Measurements from ENCODE around the gene BRCA2. TPM values are rescaled to one million over a fixed set of nuclear protein-coding genes. Genes with fewer than 3 reads are reported as not detected.
A peak's percentile ranks its signal among the peaks of the same experiment; 100 is the strongest.

The BRCA2 gene, protein sequence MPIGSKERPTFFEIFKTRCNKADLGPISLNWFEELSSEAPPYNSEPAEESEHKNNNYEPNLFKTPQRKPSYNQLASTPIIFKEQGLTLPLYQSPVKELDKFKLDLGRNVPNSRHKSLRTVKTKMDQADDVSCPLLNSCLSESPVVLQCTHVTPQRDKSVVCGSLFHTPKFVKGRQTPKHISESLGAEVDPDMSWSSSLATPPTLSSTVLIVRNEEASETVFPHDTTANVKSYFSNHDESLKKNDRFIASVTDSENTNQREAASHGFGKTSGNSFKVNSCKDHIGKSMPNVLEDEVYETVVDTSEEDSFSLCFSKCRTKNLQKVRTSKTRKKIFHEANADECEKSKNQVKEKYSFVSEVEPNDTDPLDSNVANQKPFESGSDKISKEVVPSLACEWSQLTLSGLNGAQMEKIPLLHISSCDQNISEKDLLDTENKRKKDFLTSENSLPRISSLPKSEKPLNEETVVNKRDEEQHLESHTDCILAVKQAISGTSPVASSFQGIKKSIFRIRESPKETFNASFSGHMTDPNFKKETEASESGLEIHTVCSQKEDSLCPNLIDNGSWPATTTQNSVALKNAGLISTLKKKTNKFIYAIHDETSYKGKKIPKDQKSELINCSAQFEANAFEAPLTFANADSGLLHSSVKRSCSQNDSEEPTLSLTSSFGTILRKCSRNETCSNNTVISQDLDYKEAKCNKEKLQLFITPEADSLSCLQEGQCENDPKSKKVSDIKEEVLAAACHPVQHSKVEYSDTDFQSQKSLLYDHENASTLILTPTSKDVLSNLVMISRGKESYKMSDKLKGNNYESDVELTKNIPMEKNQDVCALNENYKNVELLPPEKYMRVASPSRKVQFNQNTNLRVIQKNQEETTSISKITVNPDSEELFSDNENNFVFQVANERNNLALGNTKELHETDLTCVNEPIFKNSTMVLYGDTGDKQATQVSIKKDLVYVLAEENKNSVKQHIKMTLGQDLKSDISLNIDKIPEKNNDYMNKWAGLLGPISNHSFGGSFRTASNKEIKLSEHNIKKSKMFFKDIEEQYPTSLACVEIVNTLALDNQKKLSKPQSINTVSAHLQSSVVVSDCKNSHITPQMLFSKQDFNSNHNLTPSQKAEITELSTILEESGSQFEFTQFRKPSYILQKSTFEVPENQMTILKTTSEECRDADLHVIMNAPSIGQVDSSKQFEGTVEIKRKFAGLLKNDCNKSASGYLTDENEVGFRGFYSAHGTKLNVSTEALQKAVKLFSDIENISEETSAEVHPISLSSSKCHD (N-terminal part only)
- total RNA-seq: 1 to 10 TPM in 1 of 4 donors, under 1 TPM in 3; 0.19 to 1.0 (median 0.72) TPM

DNA sequence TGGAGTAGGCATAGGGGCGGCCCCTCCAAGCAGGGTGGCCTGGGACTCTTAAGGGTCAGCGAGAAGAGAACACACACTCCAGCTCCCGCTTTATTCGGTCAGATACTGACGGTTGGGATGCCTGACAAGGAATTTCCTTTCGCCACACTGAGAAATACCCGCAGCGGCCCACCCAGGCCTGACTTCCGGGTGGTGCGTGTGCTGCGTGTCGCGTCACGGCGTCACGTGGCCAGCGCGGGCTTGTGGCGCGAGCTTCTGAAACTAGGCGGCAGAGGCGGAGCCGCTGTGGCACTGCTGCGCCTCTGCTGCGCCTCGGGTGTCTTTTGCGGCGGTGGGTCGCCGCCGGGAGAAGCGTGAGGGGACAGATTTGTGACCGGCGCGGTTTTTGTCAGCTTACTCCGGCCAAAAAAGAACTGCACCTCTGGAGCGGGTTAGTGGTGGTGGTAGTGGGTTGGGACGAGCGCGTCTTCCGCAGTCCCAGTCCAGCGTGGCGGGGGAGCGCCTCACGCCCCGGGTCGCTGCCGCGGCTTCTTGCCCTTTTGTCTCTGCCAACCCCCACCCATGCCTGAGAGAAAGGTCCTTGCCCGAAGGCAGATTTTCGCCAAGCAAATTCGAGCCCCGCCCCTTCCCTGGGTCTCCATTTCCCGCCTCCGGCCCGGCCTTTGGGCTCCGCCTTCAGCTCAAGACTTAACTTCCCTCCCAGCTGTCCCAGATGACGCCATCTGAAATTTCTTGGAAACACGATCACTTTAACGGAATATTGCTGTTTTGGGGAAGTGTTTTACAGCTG lies at the start of gene BRCA2, which contains the start of gene ZAR1L:
Gene BRCA2 (plus strand): TSS at position 271 of the 790 bp plus-strand sequence. CDS start 953 bp downstream, outside the sequence.
Gene ZAR1L (minus strand): TSS at position 126 of the 790 bp plus-strand sequence. CDS start 3,438 bp downstream, outside the sequence.
- 0 to 1% methylated on average over 2 to 14 of the region's 60 CpGs for WGBS, 2 donors (ENCODE audit: low coverage in 1 of 2)
- no peaks in the 10 kb centered on the region for H3K27me3 ChIP-seq
- H3K36me3 ChIP-seq: no peaks in the 10 kb centered on the region
- TF ChIP-seq EP300 (IDR thresholded peaks at IDR 0.05) (no peak), POLR2AphosphoS5 (IDR thresholded peaks at IDR 0.05) (peak; percentile 86), POLR2A (IDR thresholded peaks at IDR 0.05) (peak; percentile 62)
- TF ChIP-seq, protein P1, sequence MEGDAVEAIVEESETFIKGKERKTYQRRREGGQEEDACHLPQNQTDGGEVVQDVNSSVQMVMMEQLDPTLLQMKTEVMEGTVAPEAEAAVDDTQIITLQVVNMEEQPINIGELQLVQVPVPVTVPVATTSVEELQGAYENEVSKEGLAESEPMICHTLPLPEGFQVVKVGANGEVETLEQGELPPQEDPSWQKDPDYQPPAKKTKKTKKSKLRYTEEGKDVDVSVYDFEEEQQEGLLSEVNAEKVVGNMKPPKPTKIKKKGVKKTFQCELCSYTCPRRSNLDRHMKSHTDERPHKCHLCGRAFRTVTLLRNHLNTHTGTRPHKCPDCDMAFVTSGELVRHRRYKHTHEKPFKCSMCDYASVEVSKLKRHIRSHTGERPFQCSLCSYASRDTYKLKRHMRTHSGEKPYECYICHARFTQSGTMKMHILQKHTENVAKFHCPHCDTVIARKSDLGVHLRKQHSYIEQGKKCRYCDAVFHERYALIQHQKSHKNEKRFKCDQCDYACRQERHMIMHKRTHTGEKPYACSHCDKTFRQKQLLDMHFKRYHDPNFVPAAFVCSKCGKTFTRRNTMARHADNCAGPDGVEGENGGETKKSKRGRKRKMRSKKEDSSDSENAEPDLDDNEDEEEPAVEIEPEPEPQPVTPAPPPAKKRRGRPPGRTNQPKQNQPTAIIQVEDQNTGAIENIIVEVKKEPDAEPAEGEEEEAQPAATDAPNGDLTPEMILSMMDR (IDR thresholded peaks at IDR 0.05): peak in 1 of 4 experiments; percentile 16
- peak; percentile 96 for ATAC-seq
- peaks cover 0 to 13% (median 0%) of the 10 kb centered on the region in 3 donors for H3K4me1 ChIP-seq
- peak within 1 kb of the TSS; percentile 64 to 72 for H3K4me3 ChIP-seq
- H3K27ac ChIP-seq: peak within 1 kb of the TSS; percentile 84 to 93 (median 92)
- no peaks in the 10 kb centered on the region for H3K9me3 ChIP-seq

DNA sequence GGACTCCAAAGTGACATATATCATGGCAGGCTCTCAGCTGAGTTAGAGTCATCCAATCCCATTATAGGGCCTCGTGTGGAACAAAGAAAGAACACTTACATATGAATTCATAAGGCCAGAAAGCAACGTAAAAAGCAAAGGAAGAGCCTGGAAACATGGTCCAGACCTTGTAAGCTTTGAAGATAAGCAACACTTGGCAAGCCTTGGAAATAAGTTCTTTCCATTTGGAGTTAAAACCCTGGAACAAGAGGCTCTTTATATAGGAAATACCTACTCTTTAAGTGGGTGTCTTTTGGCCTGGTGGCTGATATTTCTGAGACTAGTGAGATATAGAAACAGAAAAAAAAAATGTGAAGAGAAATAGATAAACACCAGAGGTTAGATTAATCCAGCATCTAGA lies 49.6 kb upstream of the BRCA2 start:
- peaks cover 15 to 46% (median 18%) of the 10 kb centered on the region in 3 donors for H3K4me1 ChIP-seq
- H3K36me3 ChIP-seq: peaks cover 4 to 80% of the 10 kb centered on the region in 2 donors
- no peak overlapping the region for H3K4me3 ChIP-seq
- H3K27me3 ChIP-seq: no peaks in the 10 kb centered on the region
- WGBS, 2 donors (ENCODE audit: low coverage in 1 of 2): 23 to 71% methylated on average over 1 to 2 of the region's 2 CpGs
- H3K27ac ChIP-seq: peak overlapping the region in 1 of 4 donors; percentile 58
- TF ChIP-seq, protein P1 (IDR thresholded peaks at IDR 0.05): no peak
- TF ChIP-seq EP300 (IDR thresholded peaks at IDR 0.05) (no peak), POLR2AphosphoS5 (IDR thresholded peaks at IDR 0.05) (no peak)
- ATAC-seq: no peak
- H3K9me3 ChIP-seq: no peaks in the 10 kb centered on the region

DNA sequence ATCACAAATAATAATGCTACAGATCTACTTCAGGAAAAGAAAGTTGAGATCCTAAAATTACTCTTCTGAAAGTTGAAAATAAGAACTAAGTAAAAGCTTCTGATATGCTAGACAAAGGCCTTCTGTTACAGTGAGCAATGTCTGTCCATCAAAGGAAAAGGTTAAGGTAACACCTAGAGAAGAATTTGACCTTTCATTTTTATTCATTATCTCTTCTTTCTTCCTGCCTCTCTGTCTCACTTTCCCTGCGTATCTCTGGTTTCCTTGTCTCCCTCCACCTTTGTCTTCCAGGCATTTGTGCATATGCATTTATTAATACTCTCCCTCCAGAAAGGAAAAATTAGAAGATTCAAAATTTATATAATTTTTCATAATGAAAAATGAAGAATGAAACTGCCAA lies 49.2 kb upstream of the BRCA2 start:
- 100% methylated on average over 1 of the region's 1 CpG for WGBS, 2 donors (ENCODE audit: low coverage in 1 of 2)
- peaks cover 4 to 84% of the 10 kb centered on the region in 2 donors for H3K36me3 ChIP-seq
- H3K27ac ChIP-seq: no peak overlapping the region
- peaks cover 11 to 45% (median 14%) of the 10 kb centered on the region in 3 donors for H3K4me1 ChIP-seq
- ATAC-seq: no peak
- no peak overlapping the region for H3K4me3 ChIP-seq
- TF ChIP-seq, protein P1 (IDR thresholded peaks at IDR 0.05): no peak
- TF ChIP-seq POLR2AphosphoS5 (IDR thresholded peaks at IDR 0.05) (no peak), EP300 (IDR thresholded peaks at IDR 0.05) (no peak), POLR2A (IDR thresholded peaks at IDR 0.05) (no peak)
- no peaks in the 10 kb centered on the region for H3K9me3 ChIP-seq
- H3K27me3 ChIP-seq: no peaks in the 10 kb centered on the region

DNA sequence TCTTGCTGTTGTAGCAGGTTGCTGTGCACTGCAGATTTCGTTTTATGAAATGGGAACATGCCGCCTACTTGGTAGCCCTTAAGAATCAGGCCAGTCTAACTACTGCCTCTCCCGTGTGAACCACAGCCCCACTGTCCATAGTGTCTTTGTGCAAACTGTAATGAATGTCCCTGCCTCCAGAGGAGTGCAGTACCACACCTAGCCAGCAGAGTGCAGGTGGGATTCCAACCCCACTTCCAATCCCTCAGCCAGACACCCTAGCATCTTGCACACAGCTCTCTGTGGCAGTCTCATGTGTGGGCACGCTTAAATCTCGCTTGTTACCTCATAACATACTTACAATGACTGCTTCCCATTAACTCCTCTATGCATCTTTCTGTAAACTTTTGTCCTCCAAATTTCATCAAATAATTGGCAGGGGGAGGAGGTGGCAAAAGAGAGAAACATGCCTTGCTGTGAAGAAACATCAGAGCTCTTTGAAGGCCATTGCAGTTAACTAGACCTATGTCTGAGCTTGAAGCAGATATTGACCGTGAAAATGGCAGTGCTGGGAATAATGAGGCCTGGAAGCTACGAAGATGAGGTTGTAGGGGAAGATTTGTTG lies 47.4 kb upstream of the BRCA2 start:
- no peaks in the 10 kb centered on the region for H3K9me3 ChIP-seq

More for the DNA sequence above, 47.4 kb upstream of the BRCA2 start:
- no peak overlapping the region for H3K27ac ChIP-seq
- peaks cover 4 to 35% (median 4%) of the 10 kb centered on the region in 3 donors for H3K4me1 ChIP-seq
- WGBS, 2 donors (ENCODE audit: low coverage in 1 of 2): 90% methylated on average over 4 to 5 of the region's 7 CpGs
- no peaks in the 10 kb centered on the region for H3K27me3 ChIP-seq
- ATAC-seq: no peak
- no peak overlapping the region for H3K4me3 ChIP-seq
- no peak for TF ChIP-seq POLR2A (IDR thresholded peaks at IDR 0.05)
- TF ChIP-seq, protein P1 (IDR thresholded peaks at IDR 0.05): peak in 3 of 4 experiments; percentile 10 to 56 (median 11)
- H3K36me3 ChIP-seq: peaks cover 0 to 93% of the 10 kb centered on the region in 2 donors

All from gastroesophageal sphincter (tissue), 4 donors.